Gastroesophageal sphincter (tissue), 3 donors: Measurements from ENCODE around the gene PINK1.

Source experiments
- CTCF ChIP-seq, 4 experiments: fragments of 200-600 bp in 2 of 4; fragments of 450-650 bp in 2 of 4; sonication (generic) in 1 of 4; IDR thresholded peaks; one replicate each; pipeline ENCODE4 v1.5.1; 2017 to 2019; ENCODE audit warnings: antibody characterized with exemption in 4 of 4, mild to moderate bottlenecking in 2 of 4, moderate library complexity in 2 of 4
- EP300 ChIP-seq: sonication (generic); formaldehyde crosslinking; IDR thresholded peaks from one replicate; pipeline ENCODE4 v1.6.1; 2017; ENCODE audit warnings: antibody characterized with exemption, mild to moderate bottlenecking
- POLR2A ChIP-seq, 2 donors: fragments of 450-650 bp; IDR thresholded peaks; one replicate each; pipeline ENCODE4 v1.6.1; 2017; ENCODE audit warnings: antibody characterized with exemption in 2 of 2, mild to moderate bottlenecking in 2 of 2, moderate library complexity in 1 of 2
- POLR2AphosphoS5 ChIP-seq: sonication (generic); formaldehyde crosslinking; IDR thresholded peaks from one replicate; pipeline ENCODE4 v1.6.1; 2017; ENCODE audit warnings: antibody characterized with exemption

GRCh38 chr1:20693623-20694022 lies 60.4 kb downstream of the PINK1 start:
- no peak for TF ChIP-seq CTCF (IDR thresholded peaks at IDR 0.05)
- TF ChIP-seq POLR2A (IDR thresholded peaks at IDR 0.05): no peak
- TF ChIP-seq POLR2AphosphoS5: no peak
- TF ChIP-seq EP300: no peak
